Astrocyte (in vitro differentiated cells and primary cell): Measurements from ENCODE around the gene BDP1. TPM values are rescaled to one million over a fixed set of nuclear protein-coding genes. Genes with fewer than 3 reads are reported as not detected.

Experiments
- DNase-seq: peaks from one replicate; pipeline ENCODE4 v3.0.0-alpha.2; 2010; ENCODE audit warnings: low read depth
- FAIRE-seq: peaks from 2 replicates; lab custom pipeline; 2011; peaks lifted over from hg19 to GRCh38; lab: Jason Lieb, UNC
- H2AFZ ChIP-seq: 2 replicates; pipeline ENCODE4 v1.6.0; 2012; ENCODE audit warnings: low read depth, low read length, inconsistent platforms
- H3K27ac ChIP-seq: 2 replicates; pipeline ENCODE4 v1.5.1; 2011; ENCODE audit warnings: low read depth, low read length, inconsistent platforms
- H3K27me3 ChIP-seq: 2 replicates; pipeline ENCODE4 v1.6.0; 2011; ENCODE audit warnings: low read length, inconsistent platforms; ENCODE audit not compliant: insufficient read depth
- H3K36me3 ChIP-seq: 2 replicates; pipeline ENCODE4 v1.5.1; 2011; ENCODE audit warnings: low read length, inconsistent platforms; ENCODE audit not compliant: insufficient read depth
- H3K4me1 ChIP-seq: 2 replicates; pipeline ENCODE4 v1.5.1; 2011; ENCODE audit warnings: low read length, inconsistent platforms; ENCODE audit not compliant: insufficient read depth
- H3K4me2 ChIP-seq: 2 replicates; pipeline ENCODE4 v1.6.0; 2012; ENCODE audit warnings: low read length, inconsistent platforms
- H3K4me3 ChIP-seq: 2 replicates; pipeline ENCODE4 v1.5.1; 2011; ENCODE audit warnings: low read depth, mild to moderate bottlenecking, low read length, inconsistent platforms; ENCODE audit not compliant: insufficient read depth
- H3K79me2 ChIP-seq: 2 replicates; pipeline ENCODE4 v1.6.0; 2012; ENCODE audit warnings: mild to moderate bottlenecking, low read length, inconsistent platforms; ENCODE audit not compliant: insufficient read depth
- H3K9ac ChIP-seq: 2 replicates; pipeline ENCODE4 v1.6.0; 2012; ENCODE audit warnings: mild to moderate bottlenecking, low read length, inconsistent platforms
- H3K9me3 ChIP-seq: 2 replicates; pipeline ENCODE4 v1.5.1; 2012; ENCODE audit warnings: low read depth, mild to moderate bottlenecking, low read length, inconsistent platforms; ENCODE audit not compliant: insufficient read depth
- H4K20me1 ChIP-seq: 2 replicates; pipeline ENCODE4 v1.6.0; 2012; ENCODE audit warnings: low read length, inconsistent platforms; ENCODE audit not compliant: insufficient read depth
- H3K27ac Mint-ChIP-seq: one replicate; pipeline ENCODE4 v1.8.0; 2021; ENCODE audit warnings: mild to moderate bottlenecking, mixed read lengths; ENCODE audit not compliant: unreplicated experiment
- H3K27me3 Mint-ChIP-seq: one replicate; pipeline ENCODE4 v1.8.0; 2021; ENCODE audit warnings: low read depth, mixed read lengths; ENCODE audit not compliant: unreplicated experiment
- H3K36me3 Mint-ChIP-seq: one replicate; pipeline ENCODE4 v1.8.0; 2021; ENCODE audit warnings: low read depth, mixed read lengths; ENCODE audit not compliant: unreplicated experiment
- H3K4me1 Mint-ChIP-seq: one replicate; pipeline ENCODE4 v1.8.0; 2021; ENCODE audit warnings: low read depth, mixed read lengths; ENCODE audit not compliant: unreplicated experiment
- H3K4me3 Mint-ChIP-seq: one replicate; pipeline ENCODE4 v1.8.0; 2021; ENCODE audit warnings: mild to moderate bottlenecking, moderate library complexity, mixed read lengths; ENCODE audit not compliant: unreplicated experiment
- H3K9me3 Mint-ChIP-seq: one replicate; pipeline ENCODE4 v1.8.0; 2021; ENCODE audit warnings: mild to moderate bottlenecking, mixed read lengths; ENCODE audit not compliant: unreplicated experiment
- CTCF ChIP-seq: IDR thresholded peaks from 2 replicates; pipeline ENCODE4 v1.5.1; 2011; ENCODE audit warnings: low read depth, mild to moderate bottlenecking, inconsistent platforms, low read length, moderate library complexity; ENCODE audit not compliant: insufficient read depth
- EZH2 ChIP-seq: IDR thresholded peaks from 2 replicates; pipeline ENCODE4 v1.6.1; 2012; ENCODE audit warnings: mild to moderate bottlenecking, low read length, inconsistent platforms; ENCODE audit not compliant: insufficient read depth
- total RNA-seq: library from RNA; stranded (reverse); gene quantifications from 2 replicates; pipeline ENCODE4 v1.2.1, GENCODE V29; 2021

BDP1 gene
- total RNA-seq, 1 donor from 2014 or later = 31.8 TPM

DNA sequence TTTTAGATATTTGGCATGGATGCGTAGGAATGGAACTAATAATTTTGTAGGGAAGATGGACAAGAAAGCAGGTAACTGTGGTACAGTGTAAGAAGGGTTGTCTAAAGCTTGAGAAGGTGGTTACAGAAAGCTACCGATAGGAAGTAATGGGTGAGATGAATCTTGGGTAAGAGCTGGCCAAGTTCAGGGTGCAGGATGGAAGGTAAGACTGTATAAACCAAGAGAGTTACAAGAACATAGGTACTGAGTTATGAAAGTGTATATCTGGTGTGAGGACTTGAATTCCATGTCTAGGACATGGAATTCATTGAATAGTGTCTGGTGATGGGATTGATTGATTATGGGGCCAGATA, 133.1 kb downstream of the BDP1 start:
- Histone ChIP-seq H3K4me3 (no peak overlapping the region), H3K4me1 (no peaks in the 10 kb centered on the region), H3K9ac (no peak overlapping the region), H3K27me3 (no peaks in the 10 kb centered on the region), H4K20me1 (no peaks in the 10 kb centered on the region), H3K27ac (no peak overlapping the region), H3K4me2 (peak overlapping the region; percentile 89), H3K36me3 (no peaks in the 10 kb centered on the region), H3K79me2 (peaks cover 40% of the 10 kb centered on the region), H3K9me3 (no peaks in the 10 kb centered on the region), H2AFZ (no peak overlapping the region)
- H3K36me3 Mint-ChIP-seq = no peaks in the 10 kb centered on the region
- no peak for TF ChIP-seq CTCF
- TF ChIP-seq EZH2 = no peak
- H3K27me3 Mint-ChIP-seq = no peaks in the 10 kb centered on the region
- no peak for FAIRE-seq
- peaks cover 2% of the 10 kb centered on the region for H3K9me3 Mint-ChIP-seq
- no peak for DNase-seq
- peak overlapping the region; percentile 60 for H3K4me3 Mint-ChIP-seq
- H3K4me1 Mint-ChIP-seq = peaks cover 5% of the 10 kb centered on the region
- H3K27ac Mint-ChIP-seq = no peak overlapping the region

DNA sequence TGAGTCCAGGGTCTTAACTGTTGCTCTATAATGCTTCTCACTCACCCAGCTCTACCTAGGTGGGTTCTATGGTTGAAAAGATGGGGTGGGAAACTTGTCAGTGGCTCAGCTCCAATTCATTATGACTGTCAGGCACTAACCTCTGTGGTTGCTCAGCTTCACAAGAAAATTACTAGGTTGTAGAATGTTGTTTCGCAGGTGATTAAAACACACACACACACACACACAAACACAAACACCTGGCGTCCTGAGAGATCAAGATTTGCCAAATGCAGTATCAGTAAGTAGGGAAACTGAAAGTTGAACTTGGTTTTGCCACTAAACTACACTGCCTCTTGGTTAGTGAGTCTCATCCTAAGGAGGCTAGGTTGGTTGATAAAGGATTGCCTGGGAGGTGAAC, 134.5 kb downstream of the BDP1 start:
- Histone ChIP-seq H4K20me1 (no peaks in the 10 kb centered on the region), H3K4me1 (no peaks in the 10 kb centered on the region), H3K9ac (no peak overlapping the region), H3K4me3 (no peak overlapping the region), H2AFZ (no peak overlapping the region), H3K4me2 (no peak overlapping the region), H3K79me2 (peaks cover 40% of the 10 kb centered on the region), H3K9me3 (no peaks in the 10 kb centered on the region), H3K27ac (no peak overlapping the region), H3K27me3 (no peaks in the 10 kb centered on the region), H3K36me3 (no peaks in the 10 kb centered on the region)
- Mint-ChIP-seq H3K27ac (no peak overlapping the region), H3K36me3 (no peaks in the 10 kb centered on the region), H3K4me1 (peaks cover 5% of the 10 kb centered on the region), H3K4me3 (no peak overlapping the region), H3K9me3 (peaks cover 2% of the 10 kb centered on the region), H3K27me3 (no peaks in the 10 kb centered on the region)
- FAIRE-seq (no peak), DNase-seq (no peak)
- TF ChIP-seq CTCF (no peak), EZH2 (no peak)

GRCh38 chr5:71591100-71591499, 135.6 kb downstream of the BDP1 start:
- Histone ChIP-seq H3K79me2 (peaks cover 40% of the 10 kb centered on the region), H3K4me1 (no peaks in the 10 kb centered on the region), H3K9me3 (no peaks in the 10 kb centered on the region), H2AFZ (no peak overlapping the region), H3K9ac (no peak overlapping the region), H3K27ac (no peak overlapping the region), H3K4me3 (no peak overlapping the region), H3K4me2 (no peak overlapping the region), H3K36me3 (no peaks in the 10 kb centered on the region), H3K27me3 (no peaks in the 10 kb centered on the region), H4K20me1 (no peaks in the 10 kb centered on the region)
- H3K36me3 Mint-ChIP-seq = no peaks in the 10 kb centered on the region
- H3K4me3 Mint-ChIP-seq = no peak overlapping the region
- H3K9me3 Mint-ChIP-seq = peaks cover 2% of the 10 kb centered on the region
- peaks cover 6% of the 10 kb centered on the region for H3K4me1 Mint-ChIP-seq
- no peaks in the 10 kb centered on the region for H3K27me3 Mint-ChIP-seq
- no peak for FAIRE-seq
- DNase-seq = no peak
- no peak overlapping the region for H3K27ac Mint-ChIP-seq
- TF ChIP-seq CTCF (no peak), EZH2 (no peak)
